NCI-H510A treated with DMSO at 0.1 percent for 48 hours (cell line): ENCODE data around the gene CCL16.
A peak's percentile ranks its signal among the peaks of the same experiment; 100 is the strongest.

Source experiments
- DNase-seq: peaks from one replicate; lab custom pipeline; 2025; lab: John Stamatoyannopoulos, UW

CCL16 gene

DNA sequence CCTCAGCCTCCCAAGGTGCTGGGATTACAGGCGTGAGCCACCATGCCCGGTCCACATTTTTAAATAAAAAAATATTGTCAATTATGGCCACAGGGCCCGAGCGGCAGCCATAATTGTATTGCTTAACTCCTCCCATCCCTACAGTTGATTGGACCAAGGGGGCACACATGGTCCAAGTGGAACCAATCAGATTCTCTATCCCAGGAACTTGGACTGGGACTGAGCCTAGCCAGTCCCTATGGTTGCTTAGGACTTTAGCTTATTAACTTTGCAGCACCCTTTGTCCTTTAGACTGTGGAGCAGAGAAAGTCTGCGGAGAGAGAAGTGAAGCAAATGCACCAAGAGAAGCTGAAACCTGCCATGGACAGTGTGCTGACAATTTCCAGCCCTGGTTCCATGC is 45.2 kb downstream of the CCL16 start:
- DNase-seq, result no peak

GRCh38 chr17:35934760-35935159 is 46.5 kb downstream of the CCL16 start:
- DNase-seq, result no peak

GRCh38 chr17:35932586-35932985 is 48.7 kb downstream of the CCL16 start:
- DNase-seq, result no peak

GRCh38 chr17:35931794-35932425 is 49.4 kb downstream of the CCL16 start:
- no peak for DNase-seq

DNA sequence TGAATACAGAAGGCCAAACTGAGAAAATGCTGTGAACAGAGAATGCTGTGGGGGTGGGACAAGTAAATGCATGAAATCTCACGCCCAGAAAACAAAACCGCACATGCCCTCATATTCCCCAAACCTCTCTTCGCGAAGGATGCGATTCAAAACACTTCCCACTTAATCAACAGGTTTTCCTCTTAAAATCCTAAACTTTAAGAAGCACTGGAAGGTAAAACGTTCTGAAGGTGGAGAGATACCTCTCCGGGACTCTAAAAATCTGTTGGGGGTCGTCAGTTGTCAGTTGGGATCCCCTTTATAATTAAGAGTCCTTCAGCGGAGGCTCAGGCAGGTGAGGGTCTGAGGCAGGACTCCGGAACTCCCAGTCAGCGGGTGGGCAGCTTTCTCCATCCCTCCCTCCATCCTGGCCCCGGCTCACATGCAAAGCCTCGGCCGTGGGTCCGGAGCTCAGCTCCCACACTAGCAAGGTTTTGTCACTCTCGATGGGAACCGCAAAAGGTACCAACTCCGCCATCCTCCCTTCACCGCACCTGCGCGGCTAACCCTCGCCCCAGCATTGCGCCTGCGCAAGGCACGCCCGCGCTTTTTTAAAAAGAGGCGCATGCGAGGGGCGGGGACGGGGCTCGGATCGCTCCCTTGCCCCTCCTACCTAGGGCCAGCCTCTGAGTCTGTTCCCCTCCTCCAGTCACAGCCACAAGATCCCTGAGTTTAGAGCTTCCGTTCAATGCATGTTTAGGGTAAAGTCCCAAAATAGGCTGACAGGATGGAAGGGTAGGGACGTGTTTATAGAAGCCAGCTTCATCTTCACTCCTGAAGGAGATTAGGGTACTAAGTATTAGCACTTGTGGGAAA is 50.9 kb downstream of the CCL16 start, which contains the start of gene RDM1:
TSS of gene RDM1 (minus strand) at position 563 of the 855 bp plus-strand sequence. CDS start at position 517, 46 bp downstream.
- peak; percentile 50 for DNase-seq

- no peak for DNase-seq
Observed at GRCh38 chr17:35927714-35928113, 53.6 kb downstream of the CCL16 start.
